K562 (cell line): Measurements from ENCODE around the gene BAG1. TPM values are rescaled to one million over a fixed set of nuclear protein-coding genes. Genes with fewer than 3 reads are reported as not detected.

ENCODE experiments used
- ATAC-seq: fragments of 200-7000 bp; cut with Tn5 transposase; 3 replicates; pipeline ENCODE4 v1.9.1; 2020; ENCODE audit warnings: moderate library complexity
- BruUV-seq: library from RNA; stranded (reverse); fragments of 400-500 nt; replicated peaks from 2 replicates; lab custom pipeline; 2021; lab: Mats Ljungman, UMichigan
- CTCF ChIA-PET: fragments of 300-600 bp; formaldehyde crosslinking; extraction: SDS; loops from one replicate; lab custom pipeline; 2021; ENCODE audit warnings: low intra/inter-chr PET ratio; lab: Yijun Ruan, JAX
- POLR2A ChIA-PET: fragments of 300-600, 350-650 bp; sonication (Branson Sonifier 250); formaldehyde crosslinking; extraction: SDS; loops from one replicate; lab custom pipeline; 2021; ENCODE audit warnings: antibody characterized with exemption, inconsistent platforms; lab: Yijun Ruan, JAX
- DNase-seq, 4 experiments: peaks; one replicate each; pipeline versions ENCODE4 v3.0.0 to v3.0.0-alpha.2; 2011 to 2018; ENCODE audit warnings: low spot score in 3 of 4, mixed read lengths in 3 of 4; ENCODE audit errors: extremely low read depth in 1 of 4
- FAIRE-seq: peaks from 2 replicates; lab custom pipeline; 2011; peaks lifted over from hg19 to GRCh38; lab: Jason Lieb, UNC
- H2AFZ ChIP-seq: 2 replicates; pipeline ENCODE4 v1.6.0; 2011; ENCODE audit warnings: low read depth, low read length, control low read depth, inconsistent platforms
- H3K27ac ChIP-seq: fragments of 200-600 bp; 3 replicates; pipeline ENCODE4 v1.8.0; 2011; ENCODE audit warnings: low read depth, mild to moderate bottlenecking, control low read depth, inconsistent platforms, low read length, moderate library complexity, mixed read lengths; ENCODE audit errors: extremely low read depth
- H3K27me3 ChIP-seq, 2 experiments: fragments of 300-600 bp in 1 of 2; 2 replicates in 1 of 2; 3 replicates in 1 of 2; pipeline versions ENCODE4 v1.6.0 to v1.8.0; 2011; ENCODE audit warnings: inconsistent platforms in 2 of 2, low read length in 2 of 2, mild to moderate bottlenecking in 1 of 2, mixed read lengths in 1 of 2, moderate library complexity in 1 of 2; ENCODE audit not compliant: control insufficient read depth in 2 of 2, insufficient read depth in 2 of 2
- H3K36me3 ChIP-seq: fragments of 300-600 bp; 3 replicates; pipeline ENCODE4 v1.8.0; 2011; ENCODE audit warnings: mild to moderate bottlenecking, low read length, inconsistent platforms; ENCODE audit not compliant: control insufficient read depth, insufficient read depth
- H3K4me1 ChIP-seq, 2 experiments: fragments of 200-600 bp in 1 of 2; replicated peaks in 1 of 2; 2 replicates in 1 of 2; 3 replicates in 1 of 2; pipeline versions ENCODE4 v1.5.1 to v1.8.0; 2011; ENCODE audit warnings: inconsistent platforms in 2 of 2, low read length in 2 of 2, mild to moderate bottlenecking in 1 of 2, mixed read lengths in 1 of 2, moderate library complexity in 1 of 2; ENCODE audit not compliant: control insufficient read depth in 2 of 2, insufficient read depth in 2 of 2
- H3K4me2 ChIP-seq: 2 replicates; pipeline ENCODE4 v1.6.1; 2011; ENCODE audit warnings: low read length, control low read depth, inconsistent platforms, mixed read lengths; ENCODE audit not compliant: insufficient read depth
- H3K4me3 ChIP-seq: fragments of 200-600 bp; sonication (generic), shearing (Covaris generic); 2 replicates; pipeline ENCODE4 v1.5.1; 2016; ENCODE audit warnings: control low read depth, inconsistent platforms
- H3K79me2 ChIP-seq: fragments of 200-600 bp; 3 replicates; pipeline ENCODE4 v1.8.0; 2011; ENCODE audit warnings: low read length, inconsistent platforms; ENCODE audit not compliant: control insufficient read depth, insufficient read depth
- H3K9ac ChIP-seq, 2 experiments: 2 replicates each; pipeline versions ENCODE4 v1.6.0 to v1.6.1; 2011; ENCODE audit warnings: low read depth in 2 of 2, low read length in 2 of 2, control low read depth in 1 of 2, inconsistent platforms in 1 of 2, mild to moderate bottlenecking in 1 of 2, mixed read lengths in 1 of 2; ENCODE audit not compliant: insufficient read depth in 1 of 2
- H3K9me1 ChIP-seq: one replicate; pipeline ENCODE4 v1.6.0; 2011; ENCODE audit warnings: inconsistent platforms, mild to moderate bottlenecking, low read length, moderate library complexity; ENCODE audit not compliant: control insufficient read depth, insufficient read depth
- H3K9me3 ChIP-seq: replicated peaks from 2 replicates; pipeline ENCODE4 v1.5.1; 2011; ENCODE audit warnings: low read depth, low read length, inconsistent platforms; ENCODE audit not compliant: control insufficient read depth, insufficient read depth
- H4K20me1 ChIP-seq: replicated peaks from 2 replicates; pipeline ENCODE4 v1.6.1; 2011; ENCODE audit warnings: low read length, inconsistent platforms, mixed read lengths; ENCODE audit not compliant: control insufficient read depth, insufficient read depth
- BRD9 ChIP-seq: fragments of 450-650 bp; IDR thresholded peaks from 2 replicates; pipeline ENCODE4 v1.6.1; 2018; ENCODE audit warnings: low read depth; ENCODE audit not compliant: partially characterized antibody
- CBFA2T3 ChIP-seq: fragments of 450-650 bp; IDR thresholded peaks from 2 replicates; pipeline ENCODE4 v1.6.1; 2017
- EWSR1 ChIP-seq: fragments of 450-650 bp; IDR thresholded peaks from 2 replicates; pipeline ENCODE4 v1.6.1; 2018; ENCODE audit warnings: borderline replicate concordance, mild to moderate bottlenecking, low read depth, moderate library complexity; ENCODE audit not compliant: partially characterized antibody
- FIP1L1 ChIP-seq: fragments of 200-400 bp; formaldehyde crosslinking; IDR thresholded peaks from 2 replicates; pipeline ENCODE4 v1.6.1; 2018; ENCODE audit warnings: mild to moderate bottlenecking, low read depth, low read length; ENCODE audit not compliant: poor library complexity, severe bottlenecking
- HNRNPLL ChIP-seq: fragments of 200-400 bp; formaldehyde crosslinking; IDR thresholded peaks from 2 replicates; pipeline ENCODE4 v1.6.1; 2017; ENCODE audit warnings: low read length, low read depth, mild to moderate bottlenecking; ENCODE audit not compliant: poor library complexity, severe bottlenecking
- KLF6 ChIP-seq: fragments of 250-450 bp; sonication (Bioruptor Pico); IDR thresholded peaks from 2 replicates; pipeline ENCODE4 v1.4.0; 2020; ENCODE audit warnings: mild to moderate bottlenecking, moderate library complexity, borderline replicate concordance
- MTA1 ChIP-seq: fragments of 450-650 bp; IDR thresholded peaks from 2 replicates; pipeline ENCODE4 v1.6.1; 2017; ENCODE audit warnings: borderline replicate concordance
- MYNN ChIP-seq, 2 experiments: sonication (generic); formaldehyde crosslinking in 1 of 2; IDR thresholded peaks; 2 replicates each; pipeline versions ENCODE4 v1.5.0 to v1.6.1; 2016 to 2020; ENCODE audit warnings: antibody characterized with exemption in 1 of 2, missing genetic modification reagents in 1 of 2
- NEUROD1 ChIP-seq: fragments of 150-350 bp; IDR thresholded peaks from 2 replicates; pipeline ENCODE4 v1.6.1; 2014; ENCODE audit warnings: borderline replicate concordance, low read length, low read depth; ENCODE audit not compliant: partially characterized antibody
- PML ChIP-seq: IDR thresholded peaks from 2 replicates; pipeline ENCODE4 v1.6.1; 2012; ENCODE audit warnings: low read length, inconsistent platforms
- POLR2AphosphoS2 ChIP-seq: IDR thresholded peaks from 2 replicates; pipeline ENCODE4 v1.6.1; 2012; ENCODE audit warnings: low read length, improper control_type of control experiment
- POLR3A ChIP-seq: IDR thresholded peaks from 2 replicates; pipeline ENCODE4 v1.6.1; 2011; ENCODE audit warnings: borderline replicate concordance, mild to moderate bottlenecking, moderate library complexity; ENCODE audit not compliant: insufficient read length, insufficient read depth; ENCODE audit errors: extremely low read depth
- SMARCA4 ChIP-seq: fragments of 450-650 bp; IDR thresholded peaks from 2 replicates; pipeline ENCODE4 v1.6.1; 2016
- SMARCE1 ChIP-seq: fragments of 450-650 bp; IDR thresholded peaks from 2 replicates; pipeline ENCODE4 v1.7.1; 2016; ENCODE audit warnings: mild to moderate bottlenecking
- SPI1 ChIP-seq: IDR thresholded peaks from 2 replicates; pipeline ENCODE4 v1.6.1; 2011; ENCODE audit warnings: low read depth, low read length, control low read depth, borderline replicate concordance
- ZEB2 ChIP-seq: fragments of 450-650 bp; IDR thresholded peaks from 2 replicates; pipeline ENCODE4 v1.6.1; 2016
- ZNF175 ChIP-seq: fragments of 200-800 bp; sonication (Bioruptor generic); IDR thresholded peaks from 2 replicates; pipeline ENCODE4 v1.6.1; 2016; ENCODE audit warnings: low read depth, mild to moderate bottlenecking, missing genetic modification characterization, missing compliant biosample characterization
- WGBS: fragments of 100-300 bp; shearing (Covaris generic); methylation state at CpG from one replicate; pipeline ENCODE4 v1.1.6; 2016; ENCODE audit warnings: low coverage, mixed read lengths; ENCODE audit not compliant: insufficient coverage; ENCODE audit errors: missing lambda C conversion rate; 5-methylcytosine and 5-hydroxymethylcytosine counted together
- in situ Hi-C: fragments of 300-500 bp; cut with MboI; formaldehyde crosslinking; loops from 4 replicates; pipeline ENCODE4 v1.15.0; 2018; ENCODE audit warnings: inconsistent platforms, mixed read lengths
- intact Hi-C: fragments of 100-400 bp; cut with micrococcal nuclease; formaldehyde crosslinking; loops from 2 replicates; pipeline ENCODE4 v1.14.2; 2022
- polyA plus RNA-seq, 8 experiments: library from polyadenylated mRNA; depleted of rRNA in 4 of 8; stranded (reverse) in 5 of 8; unstranded in 3 of 8; fragments of >200 nt; fragmentation: Nextera tagmentation in 2 of 8; fragmentation: Illumina TruSeq in 1 of 8; extraction: Ambion mirVana in 2 of 8; extraction: Trizol in 1 of 8; gene quantifications; 2 replicates each; pipeline versions ENCODE4 v1.2.1 to v1.2.3, GENCODE V29; 2011 to 2014; ENCODE audit warnings: inconsistent platforms in 1 of 8, missing spikeins in 1 of 8
- total RNA-seq, 7 experiments: library from RNA; depleted of rRNA in 6 of 7; stranded (reverse); fragments of >200 nt in 6 of 7; fragmentation: Illumina TruSeq in 2 of 7; extraction: Trizol in 2 of 7; gene quantifications; 2 replicates each; pipeline versions ENCODE4 v1.2.1 to v1.2.3, GENCODE V29; 2011 to 2021; ENCODE audit warnings: low replicate concordance in 1 of 7
- TF ChIP-seq, protein P1 (sequence below): fragments of 450-650 bp; formaldehyde crosslinking; IDR thresholded peaks from 2 replicates; pipeline ENCODE4 v1.4.0; 2020; ENCODE audit warnings: mild to moderate bottlenecking, mixed read lengths

BAG1 gene
- total and polyA plus RNA-seq, 9 of the 15 experiments (the other 6 are each of a cell fraction or from before 2014, with no cell fraction given): 9.7 to 106 (median 56.9) TPM

DNA sequence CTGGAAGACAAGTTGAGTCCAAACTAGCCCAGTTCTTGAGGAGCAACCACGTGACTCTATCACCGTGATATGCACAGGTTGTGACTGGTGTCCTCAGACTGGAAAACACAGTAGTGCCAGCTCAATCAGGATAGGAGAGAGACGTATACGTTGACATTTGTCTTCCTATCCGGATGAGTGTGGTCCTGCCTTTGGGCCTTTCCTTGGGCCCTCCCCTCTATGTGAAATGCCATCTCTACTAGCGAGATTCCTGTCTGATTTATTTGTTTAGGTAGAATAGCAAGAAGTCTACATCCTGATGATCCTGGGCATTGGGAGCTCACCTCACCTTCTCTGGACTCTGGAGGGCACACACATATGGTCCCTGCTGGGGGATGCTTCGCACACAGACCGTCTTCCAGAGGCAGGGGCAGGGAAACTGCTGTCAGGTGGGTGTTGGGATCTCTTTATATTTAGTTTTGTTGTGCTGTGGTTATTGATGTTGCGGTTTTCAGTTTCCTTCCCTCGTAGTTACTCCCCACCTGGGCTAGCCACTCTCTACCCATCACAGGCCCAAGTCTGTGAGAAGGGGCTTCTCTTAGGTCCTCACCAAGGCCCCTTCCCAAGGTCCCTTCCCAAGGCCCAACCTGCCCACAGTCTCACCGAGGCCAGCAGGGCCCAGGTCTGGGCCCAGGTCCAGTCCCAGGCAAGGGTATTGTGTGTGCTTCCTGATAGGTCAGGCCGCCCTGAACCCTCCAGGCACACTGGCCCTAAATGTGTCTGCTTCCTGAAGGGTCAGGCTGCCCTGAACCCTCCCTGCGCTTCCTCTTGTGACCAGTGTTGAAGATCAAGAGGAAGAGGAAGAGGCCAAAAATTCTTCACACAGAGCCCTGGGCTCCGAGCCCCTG is 43.6 kb downstream of the BAG1 start:
- intact Hi-C loops: loop anchor here (10.0 kb wide), 1 partner anchor 226 kb away; no protein-coding TSS in a partner anchor
- Histone ChIP-seq H2AFZ (no peak overlapping the region; the same call in 1 of the 2 replicates), H3K4me3 (no peak overlapping the region), H3K36me3 (no peaks in the 10 kb centered on the region), H3K9me1 (no peaks in the 10 kb centered on the region), H3K4me1 (peaks cover 0 to 4% of the 10 kb centered on the region in 2 experiments; a peak in 3 of 5 replicates), H4K20me1 (no peaks in the 10 kb centered on the region), H3K4me2 (no peak overlapping the region), H3K27me3 (no peaks in the 10 kb centered on the region), H3K79me2 (no peaks in the 10 kb centered on the region), H3K27ac (no peak overlapping the region), H3K9me3 (no peaks in the 10 kb centered on the region), H3K9ac (no peak overlapping the region)
- FAIRE-seq: no peak
- no peak for DNase-seq
- ChIA-PET POLR2A (interaction anchor here (0.7 kb wide), 2 partner anchors 76 to 206 kb away, joined by 3 to 4 read pairs; no protein-coding TSS in a partner anchor), CTCF (no interaction called here)
- BruUV-seq: no TSS peak
- ATAC-seq: peak; percentile 23; the same call in 1 of the 3 replicates
- in situ Hi-C loops: no loop called here
- WGBS: 54% methylated on average over 12 of the region's 14 CpGs
- TF ChIP-seq EWSR1: no peak
- peak; percentile 71; the same call in 1 of the 2 replicates for TF ChIP-seq SPI1
- TF ChIP-seq, protein P1, sequence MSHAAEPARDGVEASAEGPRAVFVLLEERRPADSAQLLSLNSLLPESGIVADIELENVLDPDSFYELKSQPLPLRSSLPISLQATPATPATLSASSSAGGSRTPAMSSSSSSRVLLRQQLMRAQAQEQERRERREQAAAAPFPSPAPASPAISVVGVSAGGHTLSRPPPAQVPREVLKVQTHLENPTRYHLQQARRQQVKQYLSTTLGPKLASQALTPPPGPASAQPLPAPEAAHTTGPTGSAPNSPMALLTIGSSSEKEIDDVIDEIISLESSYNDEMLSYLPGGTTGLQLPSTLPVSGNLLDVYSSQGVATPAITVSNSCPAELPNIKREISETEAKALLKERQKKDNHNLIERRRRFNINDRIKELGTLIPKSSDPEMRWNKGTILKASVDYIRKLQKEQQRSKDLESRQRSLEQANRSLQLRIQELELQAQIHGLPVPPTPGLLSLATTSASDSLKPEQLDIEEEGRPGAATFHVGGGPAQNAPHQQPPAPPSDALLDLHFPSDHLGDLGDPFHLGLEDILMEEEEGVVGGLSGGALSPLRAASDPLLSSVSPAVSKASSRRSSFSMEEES (CRISPR knock-in tag): peak; percentile 16; the same call in 1 of the 2 replicates
- TF ChIP-seq NEUROD1: no peak
- TF ChIP-seq FIP1L1: no peak
- TF ChIP-seq CBFA2T3: peak; percentile 40
- no peak for TF ChIP-seq PML
- no peak for TF ChIP-seq BRD9
- TF ChIP-seq ZEB2: no peak
- TF ChIP-seq SMARCA4: no peak
- TF ChIP-seq HNRNPLL: no peak
- no peak for TF ChIP-seq KLF6
- no peak for TF ChIP-seq MTA1
- TF ChIP-seq ZNF175 (CRISPR knock-in tag): no peak
- no peak for TF ChIP-seq SMARCE1
- TF ChIP-seq POLR3A: no peak
- no peak for TF ChIP-seq MYNN (IDR thresholded peaks at IDR 0.05)
- no peak for TF ChIP-seq MYNN (CRISPR knock-in tag; IDR thresholded peaks at IDR 0.05)
- TF ChIP-seq POLR2AphosphoS2: no peak
